ENCODE measurements around the gene OVOL3.
A peak's percentile ranks its signal among the peaks of the same experiment; 100 is the strongest.
"Not testable (repeated sequence)": the region's sequence is repeated elsewhere in the genome, so short reads cannot be mapped to it uniquely, and the experiment has no call there.

The OVOL3 gene

GRCh38 chr19:36101550-36102327, 9.2 kb upstream of the OVOL3 start:
- no peak for DNase-seq

- no peak for DNase-seq
Observed at GRCh38 chr19:36103040-36103626, 7.8 kb upstream of the OVOL3 start.

- DNase-seq, result no peak
Observed at GRCh38 chr19:36103842-36104552, 6.9 kb upstream of the OVOL3 start.

GRCh38 chr19:36106441-36106840, 4.5 kb upstream of the OVOL3 start:
- no peak for DNase-seq

GRCh38 chr19:36106991-36107390, 4.0 kb upstream of the OVOL3 start:
- DNase-seq, result no peak

GRCh38 chr19:36108684-36109083, 2.3 kb upstream of the OVOL3 start:
- no peak for DNase-seq

GRCh38 chr19:36111200-36111539, 227 bp downstream of the OVOL3 start:
- no peak for DNase-seq

GRCh38 chr19:36112678-36113077, 1.7 kb downstream of the OVOL3 start:
- no peak for DNase-seq

GRCh38 chr19:36113425-36113824, 2.5 kb downstream of the OVOL3 start:
- no peak for DNase-seq

GRCh38 chr19:36113894-36114720, 3.2 kb downstream of the OVOL3 start:
- DNase-seq, result peak; percentile 7

- DNase-seq, result peak; percentile 95 to 98
Observed at GRCh38 chr19:36114721-36115452, 3.9 kb downstream of the OVOL3 start, which contains the start of gene POLR2I. POLR2I (minus strand) TSS chr19:36114875; CDS start chr19:36114856, 19 bp downstream.

- peak in 1 of 2 experiments; percentile 76 for DNase-seq
Observed at GRCh38 chr19:36115453-36116343, 4.8 kb downstream of the OVOL3 start, which contains the start of gene TBCB. TBCB (plus strand) TSS chr19:36115468; CDS start chr19:36115561, 93 bp downstream.

GRCh38 chr19:36116344-36116637, 5.3 kb downstream of the OVOL3 start:
- DNase-seq, result no peak

- no peak for DNase-seq
Observed at GRCh38 chr19:36120092-36120983, 9.4 kb downstream of the OVOL3 start.

- no peak for DNase-seq
Observed at GRCh38 chr19:36120984-36121358, 10.0 kb downstream of the OVOL3 start.

- no peak for DNase-seq
Observed at GRCh38 chr19:36121486-36122124, 10.7 kb downstream of the OVOL3 start.

- no peak for DNase-seq
Observed at GRCh38 chr19:36125557-36125956, 14.6 kb downstream of the OVOL3 start.

GRCh38 chr19:36128392-36128736, 17.4 kb downstream of the OVOL3 start:
- no peak for DNase-seq

GRCh38 chr19:36131221-36131620, 20.3 kb downstream of the OVOL3 start:
- not testable (repeated sequence) for DNase-seq

GRCh38 chr19:36134867-36135266, 23.9 kb downstream of the OVOL3 start:
- not testable (repeated sequence) for DNase-seq

Data from SW 1271 (cell line).